ENCODE results near the gene IGFLR1.

The IGFLR1 gene

GRCh38 chr19:35783469-35784434 is 41.5 kb upstream of the IGFLR1 start:
- no peak for TF ChIP-seq ZNF274 (IDR thresholded peaks at IDR 0.05; ENCODE audit: low read depth, low read length)
- no peak overlapping the region for H3K4me3 ChIP-seq (ENCODE audit: low read length)

GRCh38 chr19:35782589-35782988 is 40.3 kb upstream of the IGFLR1 start:
- no peak for TF ChIP-seq ZNF274 (IDR thresholded peaks at IDR 0.05; ENCODE audit: low read depth, low read length)
- no peak overlapping the region for H3K4me3 ChIP-seq (ENCODE audit: low read length)

GRCh38 chr19:35781650-35782049 is 39.4 kb upstream of the IGFLR1 start:
- no peak overlapping the region for H3K4me3 ChIP-seq (ENCODE audit: low read length)
- TF ChIP-seq ZNF274 (IDR thresholded peaks at IDR 0.05; ENCODE audit: low read depth, low read length): no peak

- TF ChIP-seq ZNF274 (IDR thresholded peaks at IDR 0.05; ENCODE audit: low read depth, low read length): no peak
- no peak overlapping the region for H3K4me3 ChIP-seq (ENCODE audit: low read length)
Observed at GRCh38 chr19:35780717-35781116, 38.5 kb upstream of the IGFLR1 start.

GRCh38 chr19:35780058-35780457 is 37.8 kb upstream of the IGFLR1 start:
- H3K4me3 ChIP-seq (ENCODE audit: low read length): no peak overlapping the region
- TF ChIP-seq ZNF274 (IDR thresholded peaks at IDR 0.05; ENCODE audit: low read depth, low read length): no peak

GRCh38 chr19:35779033-35779432 is 36.8 kb upstream of the IGFLR1 start:
- H3K4me3 ChIP-seq (ENCODE audit: low read length): no peak overlapping the region
- TF ChIP-seq ZNF274 (IDR thresholded peaks at IDR 0.05; ENCODE audit: low read depth, low read length): no peak

GRCh38 chr19:35777961-35778360 is 35.7 kb upstream of the IGFLR1 start:
- no peak overlapping the region for H3K4me3 ChIP-seq (ENCODE audit: low read length)
- no peak for TF ChIP-seq ZNF274 (IDR thresholded peaks at IDR 0.05; ENCODE audit: low read depth, low read length)

- no peak for TF ChIP-seq ZNF274 (IDR thresholded peaks at IDR 0.05; ENCODE audit: low read depth, low read length)
- H3K4me3 ChIP-seq (ENCODE audit: low read length): no peak overlapping the region
Observed at GRCh38 chr19:35777086-35777841, 35.0 kb upstream of the IGFLR1 start.

- H3K4me3 ChIP-seq (ENCODE audit: low read length): peak overlapping the region; percentile 83
- TF ChIP-seq ZNF274 (IDR thresholded peaks at IDR 0.05; ENCODE audit: low read depth, low read length): no peak
Observed at GRCh38 chr19:35776102-35776788, 34.0 kb upstream of the IGFLR1 start.

GRCh38 chr19:35775298-35776101 is 33.2 kb upstream of the IGFLR1 start, which contains the start of gene ARHGAP33:
TSS of gene ARHGAP33 (plus strand) at chr19:35775564. CDS start at chr19:35775659, 95 bp downstream.
- no peak for TF ChIP-seq ZNF274 (IDR thresholded peaks at IDR 0.05; ENCODE audit: low read depth, low read length)
- H3K4me3 ChIP-seq (ENCODE audit: low read length): peak within 1 kb of the TSS; percentile 83

- peak overlapping the region; percentile 55; the same call in 1 of the 2 replicates for H3K4me3 ChIP-seq (ENCODE audit: low read length)
Observed at GRCh38 chr19:35775046-35775297, 32.7 kb upstream of the IGFLR1 start.

GRCh38 chr19:35774274-35775045 is 32.2 kb upstream of the IGFLR1 start:
- peak overlapping the region; percentile 55; the same call in 1 of the 2 replicates for H3K4me3 ChIP-seq (ENCODE audit: low read length)
- no peak for TF ChIP-seq ZNF274 (IDR thresholded peaks at IDR 0.05; ENCODE audit: low read depth, low read length)

More at GRCh38 chr19:35775046-35775297, 32.7 kb upstream of the IGFLR1 start:
- no peak for TF ChIP-seq ZNF274 (IDR thresholded peaks at IDR 0.05; ENCODE audit: low read depth, low read length)
